Mesenchymal stem cell (in vitro differentiated cells and primary cell): ENCODE data around the gene WDR44.

Experiments used
- DNase-seq: peaks from one replicate; pipeline ENCODE4 v3.0.0-alpha.2; 2013
- H2AFZ ChIP-seq: one replicate; pipeline ENCODE4 v1.6.1; 2013; ENCODE audit warnings: low read depth, mild to moderate bottlenecking, control low read depth, inconsistent platforms, low read length, moderate library complexity
- H2AK5ac ChIP-seq: 2 replicates; pipeline ENCODE4 v1.6.1; 2013; ENCODE audit warnings: low read length, moderate library complexity, mild to moderate bottlenecking, inconsistent platforms; ENCODE audit not compliant: severe bottlenecking
- H2BK120ac ChIP-seq: one replicate; pipeline ENCODE4 v1.6.1; 2013; ENCODE audit warnings: low read depth, mild to moderate bottlenecking, inconsistent platforms, low read length, moderate library complexity
- H2BK12ac ChIP-seq, 2 experiments: one replicate each; pipeline ENCODE4 v1.6.1; 2013; ENCODE audit warnings: inconsistent platforms in 2 of 2, low read length in 2 of 2, mild to moderate bottlenecking in 2 of 2, moderate library complexity in 2 of 2, control low read depth in 1 of 2
- H2BK15ac ChIP-seq: one replicate; pipeline ENCODE4 v1.6.1; 2013; ENCODE audit warnings: mild to moderate bottlenecking, low read depth, inconsistent platforms; ENCODE audit not compliant: poor library complexity, severe bottlenecking
- H2BK5ac ChIP-seq: 2 replicates; pipeline ENCODE4 v1.6.1; 2013; ENCODE audit warnings: low read depth, mild to moderate bottlenecking, low read length, control low read depth, inconsistent platforms; ENCODE audit not compliant: poor library complexity, severe bottlenecking
- H3K14ac ChIP-seq, 2 experiments: one replicate each; pipeline ENCODE4 v1.6.1; 2013; ENCODE audit warnings: inconsistent platforms in 2 of 2, low read length in 2 of 2, control low read depth in 1 of 2, mild to moderate bottlenecking in 1 of 2, moderate library complexity in 1 of 2
- H3K18ac ChIP-seq, 2 experiments: one replicate each; pipeline ENCODE4 v1.6.1; 2013; ENCODE audit warnings: inconsistent platforms in 2 of 2, low read length in 2 of 2, control low read depth in 1 of 2, low read depth in 1 of 2, mild to moderate bottlenecking in 1 of 2
- H3K23ac ChIP-seq, 2 experiments: one replicate each; pipeline ENCODE4 v1.6.1; 2013; ENCODE audit warnings: inconsistent platforms in 2 of 2, low read length in 2 of 2, mild to moderate bottlenecking in 2 of 2, moderate library complexity in 2 of 2, control low read depth in 1 of 2
- H3K27ac ChIP-seq: 2 replicates; pipeline ENCODE4 v1.5.1; 2013; ENCODE audit warnings: mild to moderate bottlenecking, moderate library complexity, low read length, control low read depth, inconsistent platforms; ENCODE audit not compliant: poor library complexity, severe bottlenecking
- H3K27me3 ChIP-seq, 2 experiments: 2 replicates each; pipeline versions ENCODE4 v1.6.1 to v1.7.0; 2013; ENCODE audit warnings: low read length in 2 of 2, mild to moderate bottlenecking in 2 of 2, moderate library complexity in 2 of 2, control low read depth in 1 of 2, inconsistent platforms in 1 of 2; ENCODE audit not compliant: control insufficient read depth in 1 of 2, insufficient read depth in 1 of 2
- H3K36me3 ChIP-seq, 2 experiments: 2 replicates each; pipeline versions ENCODE4 v1.6.1 to v1.7.0; 2013; ENCODE audit warnings: low read length in 2 of 2, control low read depth in 1 of 2, inconsistent platforms in 1 of 2, low read depth in 1 of 2, mild to moderate bottlenecking in 1 of 2; ENCODE audit not compliant: insufficient read depth in 2 of 2, control insufficient read depth in 1 of 2
- H3K4ac ChIP-seq, 2 experiments: one replicate each; pipeline ENCODE4 v1.6.1; 2013; ENCODE audit warnings: inconsistent platforms in 2 of 2, low read length in 2 of 2, mild to moderate bottlenecking in 2 of 2, moderate library complexity in 2 of 2, control low read depth in 1 of 2, low read depth in 1 of 2
- H3K4me1 ChIP-seq: 2 replicates; pipeline ENCODE4 v1.6.1; 2013; ENCODE audit warnings: low read depth, low read length, control low read depth; ENCODE audit not compliant: control insufficient read depth, insufficient read depth
- H3K4me2 ChIP-seq: 2 replicates; pipeline ENCODE4 v1.6.1; 2013; ENCODE audit warnings: low read length, mild to moderate bottlenecking, inconsistent platforms; ENCODE audit not compliant: poor library complexity, severe bottlenecking
- H3K4me3 ChIP-seq, 2 experiments: 2 replicates each; pipeline versions ENCODE4 v1.5.1 to v1.7.0; 2013; ENCODE audit warnings: low read length in 2 of 2, mild to moderate bottlenecking in 2 of 2, control low read depth in 1 of 2, low read depth in 1 of 2; ENCODE audit not compliant: insufficient read depth in 1 of 2
- H3K79me1 ChIP-seq: replicated peaks from 2 replicates; pipeline ENCODE4 v1.6.1; 2013; ENCODE audit warnings: mild to moderate bottlenecking, control low read depth, low read length, inconsistent platforms; ENCODE audit not compliant: poor library complexity, severe bottlenecking
- H3K9ac ChIP-seq: 2 replicates; pipeline ENCODE4 v1.7.0; 2013; ENCODE audit warnings: mild to moderate bottlenecking, low read length, moderate library complexity
- H3K9me3 ChIP-seq: 2 replicates; pipeline ENCODE4 v1.7.0; 2013; ENCODE audit warnings: mild to moderate bottlenecking, low read length; ENCODE audit not compliant: control insufficient read depth
- H4K8ac ChIP-seq: one replicate; pipeline ENCODE4 v1.6.1; 2013; ENCODE audit warnings: inconsistent platforms, mild to moderate bottlenecking, low read length, moderate library complexity
- H4K91ac ChIP-seq: one replicate; pipeline ENCODE4 v1.6.1; 2013; ENCODE audit warnings: mild to moderate bottlenecking, low read length, inconsistent platforms
- WGBS: methylation state at CpG from one replicate; pipeline ENCODE4 v1.1.7; 2013; ENCODE audit warnings: mixed read lengths; 5-methylcytosine and 5-hydroxymethylcytosine counted together

Gene WDR44

DNA sequence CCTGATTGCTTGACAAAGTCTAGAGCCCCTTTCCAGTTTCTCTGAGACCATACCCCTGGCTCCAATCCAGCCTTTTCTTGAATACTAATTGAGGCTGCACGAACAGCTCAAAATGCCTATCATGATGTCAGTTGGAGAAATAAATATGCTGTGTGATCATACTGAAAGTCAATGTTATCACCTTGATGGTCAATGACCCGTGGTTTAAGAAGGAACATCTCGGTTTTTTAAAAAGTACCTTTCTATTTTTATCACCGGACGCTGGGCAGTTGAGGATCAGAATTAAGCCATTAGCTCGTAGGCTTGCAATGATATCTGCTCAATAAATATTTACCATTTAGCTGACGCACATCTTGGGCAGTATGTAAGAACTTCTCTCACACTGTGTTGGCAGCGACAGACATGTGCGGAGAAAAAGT is 852 bp upstream of the WDR44 start:
- H3K27me3 ChIP-seq: no peaks in the 10 kb centered on the region
- no peak overlapping the region for H2BK12ac ChIP-seq
- H4K8ac ChIP-seq: peak overlapping the region; percentile 60
- H3K27ac ChIP-seq: no peak overlapping the region
- H3K14ac ChIP-seq: no peak overlapping the region
- H3K4me2 ChIP-seq: peak overlapping the region; percentile 50
- peak; percentile 43 for DNase-seq
- H4K91ac ChIP-seq: no peak overlapping the region
- no peaks in the 10 kb centered on the region for H3K9me3 ChIP-seq
- H3K79me1 ChIP-seq: no peaks in the 10 kb centered on the region
- H2BK5ac ChIP-seq: no peak overlapping the region
- no peak overlapping the region for H2BK15ac ChIP-seq
- no peak overlapping the region for H2BK120ac ChIP-seq
- peak overlapping the region in 1 of 2 experiments; percentile 84 for H3K4me3 ChIP-seq
- no peaks in the 10 kb centered on the region for H3K4me1 ChIP-seq
- peak overlapping the region; percentile 96 for H3K9ac ChIP-seq
- peak overlapping the region; percentile 61 for H2AFZ ChIP-seq
- 55% methylated on average over 9 of the region's 9 CpGs for WGBS
- no peaks in the 10 kb centered on the region for H3K36me3 ChIP-seq
- peak overlapping the region in 1 of 2 experiments; percentile 41 for H3K4ac ChIP-seq
- H3K18ac ChIP-seq: peak overlapping the region in 1 of 2 experiments; percentile 40
- H3K23ac ChIP-seq: no peak overlapping the region
- no peak overlapping the region for H2AK5ac ChIP-seq

DNA sequence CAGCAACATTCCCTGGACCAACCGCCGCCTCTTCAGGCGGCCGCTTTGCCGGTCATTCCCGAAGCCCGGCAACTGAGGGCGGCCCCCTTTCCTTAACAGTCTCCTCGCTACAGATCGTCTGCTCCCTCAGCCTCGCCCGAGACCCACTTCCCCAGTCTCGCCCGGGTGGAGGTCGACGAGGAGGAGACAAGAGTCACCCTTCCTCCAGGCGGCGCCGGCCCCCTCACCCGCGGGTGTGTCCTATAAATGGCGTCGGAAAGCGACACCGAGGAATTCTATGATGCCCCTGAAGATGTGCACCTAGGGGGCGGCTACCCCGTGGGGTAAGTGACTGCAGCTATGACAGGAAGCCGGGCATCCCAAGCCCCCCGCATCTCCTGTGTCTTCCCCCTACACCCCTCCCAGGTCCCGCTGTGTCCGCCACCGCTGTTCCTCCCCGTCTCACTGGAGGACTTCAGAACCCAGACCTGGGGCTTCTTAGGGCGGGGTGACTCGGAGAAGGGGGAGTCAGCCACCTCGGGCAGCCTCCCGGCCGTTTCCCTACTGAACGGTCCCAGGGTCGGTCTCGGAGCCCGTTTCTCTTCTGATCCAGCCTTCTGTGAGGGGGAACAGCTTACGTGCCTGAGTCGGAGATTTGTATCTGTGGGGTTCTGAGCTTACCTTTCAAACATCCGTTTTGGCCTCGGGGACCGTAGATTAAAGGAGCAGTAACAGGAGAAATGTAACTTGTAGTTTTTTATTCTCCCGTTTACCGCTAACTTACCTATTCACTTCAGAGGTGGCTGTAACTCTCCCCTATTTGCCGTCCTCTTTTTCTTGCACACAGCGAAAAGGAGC is 570 bp downstream of the WDR44 start:
- H3K14ac ChIP-seq: peak overlapping the region in 1 of 2 experiments; percentile 1
- peak; percentile 63 for DNase-seq
- H2BK120ac ChIP-seq: peak overlapping the region; percentile 34
- H4K8ac ChIP-seq: no peak overlapping the region
- H2AFZ ChIP-seq: peak overlapping the region; percentile 39
- H3K18ac ChIP-seq: peak overlapping the region; percentile 31 to 75
- peak overlapping the region; percentile 90 for H3K9ac ChIP-seq
- peak overlapping the region; percentile 39 for H4K91ac ChIP-seq
- H3K27me3 ChIP-seq: no peaks in the 10 kb centered on the region
- peak overlapping the region in 1 of 2 experiments; percentile 59 for H3K23ac ChIP-seq
- peak overlapping the region; percentile 65 for H3K4me2 ChIP-seq
- no peaks in the 10 kb centered on the region for H3K4me1 ChIP-seq
- H3K27ac ChIP-seq: peak overlapping the region; percentile 97
- no peak overlapping the region for H2AK5ac ChIP-seq
- WGBS: 2% methylated on average over 17 of the region's 51 CpGs
- no peaks in the 10 kb centered on the region for H3K9me3 ChIP-seq
- H2BK12ac ChIP-seq: no peak overlapping the region
- no peaks in the 10 kb centered on the region for H3K79me1 ChIP-seq
- H3K4me3 ChIP-seq: peak overlapping the region; percentile 72 to 84
- H2BK5ac ChIP-seq: peak overlapping the region; percentile 66
- H3K36me3 ChIP-seq: no peaks in the 10 kb centered on the region
- H3K4ac ChIP-seq: no peak overlapping the region
- peak overlapping the region; percentile 52 for H2BK15ac ChIP-seq

- no peak overlapping the region for H3K23ac ChIP-seq
- no peaks in the 10 kb centered on the region for H3K9me3 ChIP-seq
- no peak overlapping the region for H4K8ac ChIP-seq
- DNase-seq: peak; percentile 65
- no peak overlapping the region for H4K91ac ChIP-seq
- H3K4me2 ChIP-seq: peak overlapping the region; percentile 66
- no peaks in the 10 kb centered on the region for H3K27me3 ChIP-seq
- H3K14ac ChIP-seq: no peak overlapping the region
- no peak overlapping the region for H2BK15ac ChIP-seq
- no peak overlapping the region for H3K4ac ChIP-seq
- peak overlapping the region in 1 of 2 experiments; percentile 21 for H3K18ac ChIP-seq
- H2AK5ac ChIP-seq: no peak overlapping the region
- no peak overlapping the region for H2BK120ac ChIP-seq
- no peak overlapping the region for H2BK12ac ChIP-seq
- no peak overlapping the region for H2AFZ ChIP-seq
- H3K27ac ChIP-seq: peak overlapping the region; percentile 97
- no peaks in the 10 kb centered on the region for H3K4me1 ChIP-seq
- peak overlapping the region; percentile 90 for H3K9ac ChIP-seq
- no peak overlapping the region for H2BK5ac ChIP-seq
- peak overlapping the region in 1 of 2 experiments; percentile 84 for H3K4me3 ChIP-seq
- 0% methylated on average over 4 of the region's 11 CpGs for WGBS
- no peaks in the 10 kb centered on the region for H3K36me3 ChIP-seq
- no peaks in the 10 kb centered on the region for H3K79me1 ChIP-seq
Observed at GRCh38 chrX:118347131-118347530, 1.2 kb downstream of the WDR44 start.

DNA sequence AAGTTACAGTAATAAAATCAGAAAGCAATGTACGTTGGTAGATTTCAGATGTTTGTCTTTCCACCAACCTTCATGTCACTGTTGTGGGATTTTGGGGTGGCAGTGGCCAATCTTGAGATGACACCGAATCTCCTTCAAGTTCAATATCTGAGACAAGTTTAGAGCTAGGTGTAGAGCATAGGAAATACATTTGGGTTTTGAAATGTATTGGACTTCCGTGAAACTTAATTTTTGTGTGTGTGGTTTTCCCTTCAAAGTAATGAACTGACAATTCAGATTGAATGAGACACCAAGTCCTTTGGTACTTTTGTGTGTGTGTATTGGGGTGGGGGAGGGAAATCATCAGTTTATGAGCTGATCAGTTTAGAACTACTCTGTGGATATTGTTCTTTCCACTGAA is 1.8 kb downstream of the WDR44 start:
- Histone ChIP-seq H3K27ac (no peak overlapping the region), H2BK15ac (no peak overlapping the region), H3K36me3 (no peaks in the 10 kb centered on the region), H4K8ac (no peak overlapping the region), H3K18ac (no peak overlapping the region), H2BK12ac (no peak overlapping the region), H3K9me3 (no peaks in the 10 kb centered on the region), H2AK5ac (no peak overlapping the region), H3K23ac (no peak overlapping the region), H2BK120ac (no peak overlapping the region), H3K4me1 (no peaks in the 10 kb centered on the region), H3K79me1 (no peaks in the 10 kb centered on the region), H3K14ac (no peak overlapping the region), H3K4ac (no peak overlapping the region), H4K91ac (no peak overlapping the region), H3K4me2 (peak overlapping the region; percentile 66), H3K9ac (peak overlapping the region; percentile 90), H2AFZ (no peak overlapping the region), H2BK5ac (no peak overlapping the region), H3K27me3 (no peaks in the 10 kb centered on the region), H3K4me3 (peak overlapping the region in 1 of 2 experiments; percentile 84)
- DNase-seq: no peak
- WGBS: 3% methylated on average over 2 of the region's 3 CpGs
